Smooth muscle cell (in vitro differentiated cells): ENCODE results near the gene CYLD. TPM values are rescaled to one million over a fixed set of nuclear protein-coding genes. Genes with fewer than 3 reads are reported as not detected.

ENCODE experiments used
- DNase-seq: peaks from one replicate; lab custom pipeline; 2025; ENCODE audit not compliant: unreplicated experiment; lab: John Stamatoyannopoulos, UW
- H2AFZ ChIP-seq: fragments of 200-600 bp; sonication (generic); 2 replicates; pipeline ENCODE4 v1.6.0; 2016; ENCODE audit warnings: antibody characterized with exemption, low read depth, mild to moderate bottlenecking
- H3F3A ChIP-seq: fragments of 200-600 bp; sonication (generic); 2 replicates; pipeline ENCODE4 v1.6.0; 2017; ENCODE audit warnings: antibody characterized with exemption, low read depth
- H3K27ac ChIP-seq: fragments of 200-600 bp; sonication (generic); 2 replicates; pipeline ENCODE4 v1.5.1; 2016; ENCODE audit warnings: low read depth, mild to moderate bottlenecking
- H3K27me3 ChIP-seq: fragments of 200-600 bp; sonication (generic); 2 replicates; pipeline ENCODE4 v1.6.1; 2016; ENCODE audit warnings: low read depth, mild to moderate bottlenecking
- H3K36me3 ChIP-seq: fragments of 200-600 bp; sonication (generic); 2 replicates; pipeline ENCODE4 v1.5.1; 2016; ENCODE audit warnings: low read depth
- H3K4me1 ChIP-seq: fragments of 200-600 bp; sonication (generic); 2 replicates; pipeline ENCODE4 v1.5.1; 2016; ENCODE audit warnings: low read depth
- H3K4me2 ChIP-seq: fragments of 200-600 bp; sonication (generic); 2 replicates; pipeline ENCODE4 v1.6.0; 2016; ENCODE audit warnings: mild to moderate bottlenecking
- H3K4me3 ChIP-seq: fragments of 200-600 bp; sonication (generic); 2 replicates; pipeline ENCODE4 v1.5.1; 2016; ENCODE audit warnings: mild to moderate bottlenecking
- H3K79me2 ChIP-seq: fragments of 200-600 bp; sonication (generic); 2 replicates; pipeline ENCODE4 v1.6.0; 2016; ENCODE audit warnings: low read depth, mild to moderate bottlenecking
- H3K9ac ChIP-seq: fragments of 200-600 bp; sonication (generic); 2 replicates; pipeline ENCODE4 v1.6.0; 2016; ENCODE audit warnings: low read depth
- H3K9me3 ChIP-seq: fragments of 200-600 bp; sonication (generic); replicated peaks from 2 replicates; pipeline ENCODE4 v1.5.1; 2016; ENCODE audit warnings: low read depth
- H4K20me1 ChIP-seq: fragments of 200-600 bp; sonication (generic); 2 replicates; pipeline ENCODE4 v1.6.0; 2016; ENCODE audit warnings: low read depth
- WGBS: methylation state at CpG from one replicate; pipeline ENCODE4 v1.1.7; 2016; ENCODE audit warnings: low lambda C conversion rate; 5-methylcytosine and 5-hydroxymethylcytosine counted together
- polyA plus RNA-seq: library from polyadenylated mRNA; unstranded; fragments of >200 nt; fragmentation: Nextera tagmentation; extraction: Ambion mirVana; gene quantifications from 2 replicates; pipeline ENCODE4 v1.2.1, GENCODE V29; 2016
- total RNA-seq: library from RNA; depleted of rRNA; stranded (reverse); fragments of >200 nt; gene quantifications from 2 replicates; pipeline ENCODE4 v1.2.3, GENCODE V29; 2014
- TF ChIP-seq, protein P1 (sequence below): fragments of 200-600 bp; sonication (generic); IDR thresholded peaks from 2 replicates; pipeline ENCODE4 v1.5.1; 2017; ENCODE audit warnings: borderline replicate concordance, mild to moderate bottlenecking, antibody characterized with exemption; ENCODE audit not compliant: insufficient read depth, poor library complexity, severe bottlenecking

The CYLD gene
- total and polyA plus RNA-seq, 2 experiments from 2014 or later, result 11.3 to 13.8 TPM

DNA sequence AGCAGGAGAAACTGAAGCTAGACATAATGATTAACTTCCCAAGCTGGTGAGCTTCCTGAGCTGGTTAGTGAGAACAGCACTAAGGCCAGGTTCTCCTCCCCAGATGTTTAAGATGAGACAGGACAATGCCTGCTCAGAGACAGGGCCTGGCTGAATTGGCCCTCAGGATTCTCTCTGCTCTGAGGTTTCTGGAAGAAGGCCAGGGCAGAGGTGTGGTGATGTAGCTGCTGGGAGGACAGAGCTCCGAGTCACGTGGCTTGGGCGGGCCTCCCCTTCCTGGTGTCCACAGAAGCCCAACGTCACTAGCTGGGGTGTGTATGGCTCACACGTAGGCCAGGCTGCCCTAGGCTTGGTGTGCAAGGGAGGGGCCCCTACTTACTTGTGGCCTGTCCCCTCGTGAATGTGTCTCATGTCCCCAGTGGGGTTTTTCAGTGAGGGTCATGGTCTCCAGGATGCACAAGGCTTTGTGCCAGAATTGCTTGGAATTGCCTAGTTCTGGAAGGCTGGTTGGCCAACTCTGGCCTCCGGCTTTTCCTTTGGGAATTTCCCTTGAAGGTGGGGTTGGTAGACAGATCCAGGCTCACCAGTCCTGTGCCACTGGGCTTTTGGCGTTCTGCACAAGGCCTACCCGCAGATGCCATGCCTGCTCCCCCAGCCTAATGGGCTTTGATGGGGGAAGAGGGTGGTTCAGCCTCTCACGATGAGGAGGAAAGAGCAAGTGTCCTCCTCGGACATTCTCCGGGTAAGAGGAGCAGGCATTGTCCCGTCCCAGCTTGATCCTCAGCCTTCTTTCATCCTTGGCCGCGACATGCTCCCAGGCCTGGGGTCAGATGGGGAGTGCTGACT, 45.1 kb upstream of the CYLD start:
- Histone ChIP-seq H3K4me1 (no peaks in the 10 kb centered on the region), H3K9me3 (no peaks in the 10 kb centered on the region), H3K79me2 (no peaks in the 10 kb centered on the region), H3K36me3 (no peaks in the 10 kb centered on the region), H3K9ac (no peak overlapping the region), H4K20me1 (no peaks in the 10 kb centered on the region), H3K27me3 (peaks cover 21% of the 10 kb centered on the region), H3K4me3 (no peak overlapping the region), H2AFZ (no peak overlapping the region), H3K27ac (no peak overlapping the region), H3F3A (no peaks in the 10 kb centered on the region), H3K4me2 (no peak overlapping the region)
- TF ChIP-seq, protein P1, sequence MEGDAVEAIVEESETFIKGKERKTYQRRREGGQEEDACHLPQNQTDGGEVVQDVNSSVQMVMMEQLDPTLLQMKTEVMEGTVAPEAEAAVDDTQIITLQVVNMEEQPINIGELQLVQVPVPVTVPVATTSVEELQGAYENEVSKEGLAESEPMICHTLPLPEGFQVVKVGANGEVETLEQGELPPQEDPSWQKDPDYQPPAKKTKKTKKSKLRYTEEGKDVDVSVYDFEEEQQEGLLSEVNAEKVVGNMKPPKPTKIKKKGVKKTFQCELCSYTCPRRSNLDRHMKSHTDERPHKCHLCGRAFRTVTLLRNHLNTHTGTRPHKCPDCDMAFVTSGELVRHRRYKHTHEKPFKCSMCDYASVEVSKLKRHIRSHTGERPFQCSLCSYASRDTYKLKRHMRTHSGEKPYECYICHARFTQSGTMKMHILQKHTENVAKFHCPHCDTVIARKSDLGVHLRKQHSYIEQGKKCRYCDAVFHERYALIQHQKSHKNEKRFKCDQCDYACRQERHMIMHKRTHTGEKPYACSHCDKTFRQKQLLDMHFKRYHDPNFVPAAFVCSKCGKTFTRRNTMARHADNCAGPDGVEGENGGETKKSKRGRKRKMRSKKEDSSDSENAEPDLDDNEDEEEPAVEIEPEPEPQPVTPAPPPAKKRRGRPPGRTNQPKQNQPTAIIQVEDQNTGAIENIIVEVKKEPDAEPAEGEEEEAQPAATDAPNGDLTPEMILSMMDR, result no peak
- no peak for DNase-seq
- WGBS, result 85% methylated on average over 15 of the region's 15 CpGs

DNA sequence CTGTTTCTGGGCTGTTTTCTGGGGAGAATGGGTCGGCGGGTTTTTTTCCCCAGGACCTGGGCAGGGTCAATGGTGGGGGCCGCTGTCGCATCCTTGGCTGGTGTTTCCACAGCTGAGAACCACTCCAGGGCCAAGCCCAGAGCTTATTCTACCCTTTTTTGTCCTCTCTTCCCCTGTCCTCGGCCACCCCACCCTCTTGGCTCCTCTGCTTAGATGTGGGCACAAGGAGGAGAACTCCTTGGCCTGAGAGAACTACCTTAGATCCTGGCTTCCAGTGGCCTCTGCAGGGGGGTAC, 44.5 kb upstream of the CYLD start:
- no peak for DNase-seq
- Histone ChIP-seq H3K27ac (no peak overlapping the region), H2AFZ (no peak overlapping the region), H3K36me3 (no peaks in the 10 kb centered on the region), H3K4me3 (no peak overlapping the region), H4K20me1 (no peaks in the 10 kb centered on the region), H3K79me2 (no peaks in the 10 kb centered on the region), H3K4me1 (no peaks in the 10 kb centered on the region), H3K9me3 (no peaks in the 10 kb centered on the region), H3K4me2 (no peak overlapping the region), H3K27me3 (peaks cover 21% of the 10 kb centered on the region), H3K9ac (no peak overlapping the region), H3F3A (no peaks in the 10 kb centered on the region)
- 96% methylated on average over 5 of the region's 5 CpGs for WGBS
- TF ChIP-seq, protein P1, result no peak

DNA sequence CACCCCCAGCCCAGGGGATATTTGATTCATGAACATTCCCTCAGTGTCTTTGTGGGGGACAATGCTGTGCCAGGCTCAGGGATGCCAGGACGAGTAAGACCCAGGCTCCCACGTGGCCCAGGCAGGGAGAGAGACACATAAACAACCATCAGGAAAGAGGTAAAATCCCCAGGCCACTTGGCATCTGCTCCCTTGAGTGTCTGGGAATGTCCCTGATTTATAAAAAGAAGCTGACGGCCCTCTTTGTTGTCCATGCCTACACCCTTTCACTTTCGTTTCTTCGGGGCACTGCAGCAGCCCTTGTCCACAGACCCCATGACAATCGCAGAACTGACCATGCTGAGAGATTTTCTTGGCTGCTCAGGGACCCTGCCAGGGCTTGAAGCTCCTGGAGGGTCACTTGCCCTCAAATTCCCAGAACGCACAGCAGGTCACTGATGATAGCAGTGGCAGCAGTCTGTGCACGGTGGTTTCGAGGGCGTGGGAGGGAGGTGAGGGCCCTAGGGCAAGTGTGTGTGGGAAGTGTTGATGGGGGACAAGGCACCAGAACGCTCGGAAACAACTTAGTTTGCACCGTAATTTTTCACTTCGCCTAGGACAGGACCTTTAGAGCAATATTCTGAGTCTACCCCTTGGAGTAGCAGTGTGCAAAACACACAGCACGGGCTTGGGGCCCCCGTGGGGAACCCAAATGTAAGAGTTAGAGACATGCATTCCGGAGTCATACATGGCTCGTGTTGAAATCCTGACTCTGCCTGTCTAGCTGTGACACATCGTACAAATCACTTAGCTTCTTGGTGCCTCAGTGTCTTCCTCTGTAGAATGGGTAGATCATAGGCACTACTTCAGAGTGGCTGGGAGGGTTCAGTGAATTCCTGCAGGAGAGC, 43.8 kb upstream of the CYLD start:
- no peaks in the 10 kb centered on the region for H3K36me3 ChIP-seq
- no peaks in the 10 kb centered on the region for H3K9me3 ChIP-seq
- no peak for DNase-seq
- no peak overlapping the region for H3K4me2 ChIP-seq
- WGBS, result 83% methylated on average over 19 of the region's 19 CpGs
- peaks cover 16% of the 10 kb centered on the region for H3K27me3 ChIP-seq
- H3K79me2 ChIP-seq, result no peaks in the 10 kb centered on the region
- H4K20me1 ChIP-seq, result no peaks in the 10 kb centered on the region
- no peak overlapping the region for H3K9ac ChIP-seq
- no peak overlapping the region for H3K27ac ChIP-seq
- no peak overlapping the region for H2AFZ ChIP-seq
- H3K4me1 ChIP-seq, result no peaks in the 10 kb centered on the region
- H3F3A ChIP-seq, result no peaks in the 10 kb centered on the region
- H3K4me3 ChIP-seq, result no peak overlapping the region
- TF ChIP-seq, protein P1, result no peak
